GM12878 (cell line): ENCODE measurements around the gene FGGY. TPM values are rescaled to one million over a fixed set of nuclear protein-coding genes. Genes with fewer than 3 reads are reported as not detected.
A peak's percentile ranks its signal among the peaks of the same experiment; 100 is the strongest.

Experiments
- BHLHE40 ChIP-seq, 2 experiments: fragments of 450-650 bp in 1 of 2; IDR thresholded peaks; 2 replicates each; pipeline ENCODE4 v1.6.1; 2011 to 2017; ENCODE audit warnings: low read depth in 2 of 2, borderline replicate concordance in 1 of 2, improper control_type of control experiment in 1 of 2, low read length in 1 of 2, mild to moderate bottlenecking in 1 of 2
- BMI1 ChIP-seq: fragments of 450-650 bp; IDR thresholded peaks from 2 replicates; pipeline ENCODE4 v1.6.1; 2016; ENCODE audit warnings: mild to moderate bottlenecking, moderate library complexity, borderline replicate concordance
- CEBPB ChIP-seq, 2 experiments: fragments of 150-350 bp in 1 of 2; IDR thresholded peaks; 2 replicates each; pipeline ENCODE4 v1.6.1; 2012 to 2014; ENCODE audit warnings: low read depth in 2 of 2, low read length in 2 of 2, borderline replicate concordance in 1 of 2, inconsistent platforms in 1 of 2
- CREB1 ChIP-seq: IDR thresholded peaks from 2 replicates; pipeline ENCODE4 v1.6.1; 2012; ENCODE audit warnings: low read depth, mild to moderate bottlenecking, inconsistent platforms
- EP300 ChIP-seq, 2 experiments: fragments of 150-350 bp in 1 of 2; IDR thresholded peaks; 2 replicates each; pipeline ENCODE4 v1.6.1; 2011 to 2012; ENCODE audit warnings: low read depth in 2 of 2, low read length in 2 of 2, borderline replicate concordance in 1 of 2, improper control_type of control experiment in 1 of 2, inconsistent platforms in 1 of 2; ENCODE audit not compliant: control insufficient read depth in 1 of 2
- EZH2 ChIP-seq: IDR thresholded peaks from 2 replicates; pipeline ENCODE4 v1.6.1; 2012; ENCODE audit warnings: low read depth, mild to moderate bottlenecking, control low read depth, inconsistent platforms, low read length, borderline replicate concordance; ENCODE audit not compliant: control insufficient read depth
- FOXM1 ChIP-seq: IDR thresholded peaks from 2 replicates; pipeline ENCODE4 v1.6.1; 2012; ENCODE audit warnings: low read depth, mild to moderate bottlenecking, inconsistent platforms, low read length, moderate library complexity
- HDAC6 ChIP-seq: fragments of 200-600 bp; sonication (generic); IDR thresholded peaks from one replicate; pipeline ENCODE4 v1.8.0; 2017; ENCODE audit warnings: antibody characterized with exemption; ENCODE audit not compliant: unreplicated experiment
- HDGF ChIP-seq: fragments of 450-650 bp; IDR thresholded peaks from 2 replicates; pipeline ENCODE4 v1.6.1; 2016; ENCODE audit warnings: antibody characterized with exemption
- IKZF1 ChIP-seq: fragments of 450-650 bp; conservative IDR thresholded peaks from 2 replicates; pipeline ENCODE4 v1.6.1; 2017; ENCODE audit warnings: antibody characterized with exemption, mild to moderate bottlenecking
- MEF2A ChIP-seq: IDR thresholded peaks from 2 replicates; pipeline ENCODE4 v1.6.1; 2011; ENCODE audit warnings: low read depth, mild to moderate bottlenecking, low read length, moderate library complexity; ENCODE audit not compliant: insufficient read depth
- MTA3 ChIP-seq: IDR thresholded peaks from 2 replicates; pipeline ENCODE4 v1.6.1; 2012; ENCODE audit warnings: low read length, inconsistent platforms, borderline replicate concordance
- MYC ChIP-seq: IDR thresholded peaks from 2 replicates; pipeline ENCODE4 v1.6.1; 2011; ENCODE audit warnings: mild to moderate bottlenecking, low read length, moderate library complexity, inconsistent platforms; ENCODE audit not compliant: insufficient read depth, insufficient replicate concordance, insufficient read length, severe bottlenecking
- NFXL1 ChIP-seq: fragments of 450-650 bp; IDR thresholded peaks from 2 replicates; pipeline ENCODE4 v1.6.1; 2017; ENCODE audit warnings: antibody characterized with exemption, mild to moderate bottlenecking, borderline replicate concordance
- PML ChIP-seq: IDR thresholded peaks from 2 replicates; pipeline ENCODE4 v1.6.1; 2012; ENCODE audit warnings: low read length, inconsistent platforms
- POLR2AphosphoS2 ChIP-seq: IDR thresholded peaks from 2 replicates; pipeline ENCODE4 v1.6.1; 2011; ENCODE audit warnings: low read depth, mild to moderate bottlenecking, low read length, improper control_type of control experiment, moderate library complexity
- RCOR1 ChIP-seq: conservative IDR thresholded peaks from 2 replicates; pipeline ENCODE4 v1.6.1; 2012; ENCODE audit warnings: low read depth, low read length, improper control_type of control experiment
- RFX5 ChIP-seq: IDR thresholded peaks from 2 replicates; pipeline ENCODE4 v1.6.1; 2011; ENCODE audit warnings: low read depth, low read length, improper control_type of control experiment
- TCF3 ChIP-seq: IDR thresholded peaks from 2 replicates; pipeline ENCODE4 v1.6.1; 2012; ENCODE audit warnings: low read depth, mild to moderate bottlenecking, low read length, borderline replicate concordance; ENCODE audit not compliant: insufficient read depth
- ZNF622 ChIP-seq: fragments of 450-650 bp; IDR thresholded peaks from 2 replicates; pipeline ENCODE4 v1.6.1; 2017; ENCODE audit warnings: mild to moderate bottlenecking, inconsistent platforms
- ZSCAN29 ChIP-seq: fragments of 450-650 bp; IDR thresholded peaks from 2 replicates; pipeline ENCODE4 v1.6.1; 2017; ENCODE audit warnings: mild to moderate bottlenecking, moderate library complexity
- polyA plus RNA-seq, 11 experiments: library from polyadenylated mRNA; depleted of rRNA in 4 of 11; unstranded in 6 of 11; stranded (reverse) in 5 of 11; fragments of >200 nt; fragmentation: Nextera tagmentation in 4 of 11; fragmentation: Illumina TruSeq in 1 of 11; extraction: Ambion mirVana in 4 of 11; extraction: Trizol in 1 of 11; gene quantifications; 1 replicate in 1 of 11; 2 replicates in 10 of 11; pipeline versions ENCODE4 v1.2.1 to v1.2.3, GENCODE V29; 2011 to 2016; ENCODE audit warnings: inconsistent platforms in 2 of 11, missing spikeins in 2 of 11, low read depth in 1 of 11
- total RNA-seq, 4 experiments: library from RNA; depleted of rRNA in 3 of 4; stranded (reverse); fragments of >200 nt in 3 of 4; fragmentation: Illumina TruSeq in 1 of 4; extraction: Trizol in 1 of 4; gene quantifications; 2 replicates each; pipeline versions ENCODE4 v1.2.1 to v1.2.3, GENCODE V29; 2013 to 2021
- TF ChIP-seq, protein P1 (sequence below): fragments of 150-350 bp; IDR thresholded peaks from 2 replicates; pipeline ENCODE4 v1.6.1; 2014; ENCODE audit warnings: mild to moderate bottlenecking, low read depth, low read length
- TF ChIP-seq, protein P2 (sequence below): fragments of 450-650 bp; IDR thresholded peaks from 2 replicates; pipeline ENCODE4 v1.6.1; 2017; ENCODE audit warnings: mild to moderate bottlenecking, low read depth, inconsistent platforms; ENCODE audit not compliant: poor library complexity, severe bottlenecking
- TF ChIP-seq, protein P3 (sequence below): fragments of 450-650 bp; IDR thresholded peaks from 2 replicates; pipeline ENCODE4 v1.6.1; 2017; ENCODE audit warnings: low read depth, mild to moderate bottlenecking, moderate library complexity

Gene FGGY
- total and polyA plus RNA-seq, 10 of the 15 experiments (the other 5 are each of a cell fraction or from before 2014, with no cell fraction given), result 6.2 to 11.9 (median 7.5) TPM

DNA sequence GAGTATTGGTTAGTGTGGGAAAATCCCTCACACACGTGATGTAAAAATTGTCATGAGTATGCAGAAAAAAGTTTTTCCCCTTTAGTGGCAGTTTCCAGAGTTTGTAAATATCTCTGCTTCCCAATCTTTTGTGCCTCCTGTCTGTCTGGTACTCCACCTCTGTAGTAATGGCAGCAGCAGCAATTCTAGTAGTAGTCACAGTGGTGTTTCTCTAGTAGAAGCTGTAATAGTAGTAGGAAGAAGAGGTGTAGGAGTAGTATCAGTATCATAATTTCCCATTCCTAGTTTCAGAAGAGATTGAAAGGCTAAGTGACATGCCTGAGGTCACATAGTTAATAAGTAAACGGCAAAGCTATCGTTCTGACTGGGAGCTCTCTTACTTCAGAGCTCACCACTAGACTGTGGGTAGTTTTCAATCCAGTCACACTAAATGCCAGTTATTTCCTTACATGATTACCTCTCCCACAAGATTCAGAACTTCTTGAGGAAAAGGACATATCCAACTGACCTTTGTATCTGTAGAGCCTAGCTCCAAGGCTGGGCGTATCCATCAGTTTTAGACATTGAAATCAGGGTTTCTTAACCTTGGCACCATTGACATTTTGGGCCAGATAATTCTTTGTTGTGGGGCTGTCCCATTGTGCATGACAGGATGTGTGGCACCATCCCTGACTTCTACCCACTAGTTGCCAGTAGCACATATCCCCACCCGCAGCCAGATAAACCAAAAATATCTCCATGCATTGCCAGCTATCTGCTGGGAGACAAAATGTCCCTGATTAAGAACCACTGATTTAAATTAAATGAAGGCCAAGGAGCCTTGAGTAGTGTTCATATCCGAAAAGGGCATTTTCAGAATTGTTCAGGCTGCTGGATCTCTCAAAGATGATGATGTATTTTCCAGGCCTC lies 135.9 kb downstream of the FGGY start (continued):
- no peak for TF ChIP-seq POLR2AphosphoS2
- peak; percentile 54; the same call in 1 of the 2 replicates for TF ChIP-seq MTA3
- TF ChIP-seq CREB1, result peak; percentile 51
- no peak for TF ChIP-seq NFXL1
- TF ChIP-seq EZH2, result no peak
- peak; percentile 49; the same call in 1 of the 2 replicates for TF ChIP-seq FOXM1
- no peak for TF ChIP-seq RCOR1
- TF ChIP-seq HDGF, result no peak
- TF ChIP-seq CEBPB (IDR thresholded peaks at IDR 0.05; ENCODE audit: borderline replicate concordance in 1 of 2, low read depth in 2 of 2, low read length in 2 of 2), result no peak
- no peak for TF ChIP-seq RFX5
- TF ChIP-seq BHLHE40 (IDR thresholded peaks at IDR 0.05; ENCODE audit: borderline replicate concordance in 1 of 2, low read depth in 2 of 2, low read length in 1 of 2), result peak; percentile 64 to 65; a peak in 1 of 4 replicates
- TF ChIP-seq IKZF1, result peak; percentile 98
- TF ChIP-seq, protein P1, sequence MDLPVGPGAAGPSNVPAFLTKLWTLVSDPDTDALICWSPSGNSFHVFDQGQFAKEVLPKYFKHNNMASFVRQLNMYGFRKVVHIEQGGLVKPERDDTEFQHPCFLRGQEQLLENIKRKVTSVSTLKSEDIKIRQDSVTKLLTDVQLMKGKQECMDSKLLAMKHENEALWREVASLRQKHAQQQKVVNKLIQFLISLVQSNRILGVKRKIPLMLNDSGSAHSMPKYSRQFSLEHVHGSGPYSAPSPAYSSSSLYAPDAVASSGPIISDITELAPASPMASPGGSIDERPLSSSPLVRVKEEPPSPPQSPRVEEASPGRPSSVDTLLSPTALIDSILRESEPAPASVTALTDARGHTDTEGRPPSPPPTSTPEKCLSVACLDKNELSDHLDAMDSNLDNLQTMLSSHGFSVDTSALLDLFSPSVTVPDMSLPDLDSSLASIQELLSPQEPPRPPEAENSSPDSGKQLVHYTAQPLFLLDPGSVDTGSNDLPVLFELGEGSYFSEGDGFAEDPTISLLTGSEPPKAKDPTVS, result no peak
- no peak for TF ChIP-seq MEF2A
- no peak for TF ChIP-seq MYC
- no peak for TF ChIP-seq ZNF622
- TF ChIP-seq EP300 (IDR thresholded peaks at IDR 0.05; ENCODE audit: borderline replicate concordance in 1 of 2, control insufficient read depth in 1 of 2, low read depth in 2 of 2, low read length in 2 of 2), result peak; percentile 83 to 89; a peak in 3 of 4 replicates
- TF ChIP-seq TCF3, result peak; percentile 13; the same call in 1 of the 2 replicates
- TF ChIP-seq BMI1, result peak; percentile 53; the same call in 1 of the 2 replicates
- TF ChIP-seq ZSCAN29, result no peak
- TF ChIP-seq, protein P2, sequence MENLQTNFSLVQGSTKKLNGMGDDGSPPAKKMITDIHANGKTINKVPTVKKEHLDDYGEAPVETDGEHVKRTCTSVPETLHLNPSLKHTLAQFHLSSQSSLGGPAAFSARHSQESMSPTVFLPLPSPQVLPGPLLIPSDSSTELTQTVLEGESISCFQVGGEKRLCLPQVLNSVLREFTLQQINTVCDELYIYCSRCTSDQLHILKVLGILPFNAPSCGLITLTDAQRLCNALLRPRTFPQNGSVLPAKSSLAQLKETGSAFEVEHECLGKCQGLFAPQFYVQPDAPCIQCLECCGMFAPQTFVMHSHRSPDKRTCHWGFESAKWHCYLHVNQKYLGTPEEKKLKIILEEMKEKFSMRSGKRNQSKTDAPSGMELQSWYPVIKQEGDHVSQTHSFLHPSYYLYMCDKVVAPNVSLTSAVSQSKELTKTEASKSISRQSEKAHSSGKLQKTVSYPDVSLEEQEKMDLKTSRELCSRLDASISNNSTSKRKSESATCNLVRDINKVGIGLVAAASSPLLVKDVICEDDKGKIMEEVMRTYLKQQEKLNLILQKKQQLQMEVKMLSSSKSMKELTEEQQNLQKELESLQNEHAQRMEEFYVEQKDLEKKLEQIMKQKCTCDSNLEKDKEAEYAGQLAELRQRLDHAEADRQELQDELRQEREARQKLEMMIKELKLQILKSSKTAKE, result peak; percentile 86
- TF ChIP-seq, protein P3, sequence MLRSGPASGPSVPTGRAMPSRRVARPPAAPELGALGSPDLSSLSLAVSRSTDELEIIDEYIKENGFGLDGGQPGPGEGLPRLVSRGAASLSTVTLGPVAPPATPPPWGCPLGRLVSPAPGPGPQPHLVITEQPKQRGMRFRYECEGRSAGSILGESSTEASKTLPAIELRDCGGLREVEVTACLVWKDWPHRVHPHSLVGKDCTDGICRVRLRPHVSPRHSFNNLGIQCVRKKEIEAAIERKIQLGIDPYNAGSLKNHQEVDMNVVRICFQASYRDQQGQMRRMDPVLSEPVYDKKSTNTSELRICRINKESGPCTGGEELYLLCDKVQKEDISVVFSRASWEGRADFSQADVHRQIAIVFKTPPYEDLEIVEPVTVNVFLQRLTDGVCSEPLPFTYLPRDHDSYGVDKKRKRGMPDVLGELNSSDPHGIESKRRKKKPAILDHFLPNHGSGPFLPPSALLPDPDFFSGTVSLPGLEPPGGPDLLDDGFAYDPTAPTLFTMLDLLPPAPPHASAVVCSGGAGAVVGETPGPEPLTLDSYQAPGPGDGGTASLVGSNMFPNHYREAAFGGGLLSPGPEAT, result peak; percentile 95
- TF ChIP-seq HDAC6, result no peak
- TF ChIP-seq PML, result no peak
